HL-60 (cell line): ENCODE data around the gene NDUFA3.

ENCODE experiments used
- GABPA ChIP-seq: IDR thresholded peaks from 2 replicates; pipeline ENCODE4 v1.6.1; 2012; ENCODE audit warnings: low read depth
- POLR2AphosphoS5 ChIP-seq: IDR thresholded peaks from 2 replicates; pipeline ENCODE4 v1.6.1; 2012; ENCODE audit warnings: low read depth
- SPI1 ChIP-seq: IDR thresholded peaks from 2 replicates; pipeline ENCODE4 v1.6.1; 2012; ENCODE audit warnings: low read depth, mild to moderate bottlenecking, borderline replicate concordance
- TF ChIP-seq, protein P1 (sequence below): IDR thresholded peaks from one replicate; pipeline ENCODE4 v1.5.1; 2011; ENCODE audit warnings: low read length, control low read depth, inconsistent platforms; ENCODE audit not compliant: insufficient read depth
- TF ChIP-seq, protein P2 (sequence below): IDR thresholded peaks from 2 replicates; pipeline ENCODE4 v1.6.1; 2012; ENCODE audit warnings: low read depth; ENCODE audit not compliant: insufficient replicate concordance

DNA sequence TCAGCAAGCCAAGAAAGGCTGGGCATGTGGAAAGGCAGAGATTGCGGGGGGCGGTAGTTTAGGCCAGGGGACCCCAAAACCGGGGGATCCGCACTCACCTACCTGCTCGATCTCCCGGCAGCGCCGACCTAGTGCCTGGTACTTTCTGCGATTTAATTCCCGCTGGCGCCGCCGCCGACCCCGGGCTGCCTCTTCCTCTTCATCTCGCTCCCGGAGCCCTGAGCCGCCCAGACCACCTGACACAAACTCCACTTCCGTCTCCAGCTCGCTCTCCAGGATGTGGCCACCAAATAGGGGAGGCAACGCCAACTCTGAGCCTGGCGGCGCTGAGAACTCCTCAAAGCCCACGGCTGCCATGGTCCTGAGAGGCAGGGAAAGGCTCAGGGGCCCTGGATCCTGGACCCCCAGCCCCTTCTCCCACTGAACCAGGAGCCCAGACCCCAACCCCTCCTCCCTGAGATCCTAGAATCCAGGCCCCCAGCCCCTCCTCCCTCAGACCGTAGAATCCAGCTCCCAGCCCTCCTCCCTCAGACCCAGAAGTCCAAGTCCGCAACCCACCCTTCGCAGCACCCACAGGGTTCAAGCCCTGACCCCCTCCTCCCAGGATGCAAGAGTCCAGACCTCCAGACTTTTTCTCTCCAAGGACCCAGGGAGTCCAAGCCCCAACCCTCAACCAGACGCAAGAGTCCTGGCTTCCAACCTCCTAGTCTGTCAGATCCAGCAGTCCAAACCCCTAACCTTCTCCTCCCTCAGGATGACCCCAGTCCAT, 11.9 kb downstream of the NDUFA3 start:
- TF ChIP-seq, protein P1, sequence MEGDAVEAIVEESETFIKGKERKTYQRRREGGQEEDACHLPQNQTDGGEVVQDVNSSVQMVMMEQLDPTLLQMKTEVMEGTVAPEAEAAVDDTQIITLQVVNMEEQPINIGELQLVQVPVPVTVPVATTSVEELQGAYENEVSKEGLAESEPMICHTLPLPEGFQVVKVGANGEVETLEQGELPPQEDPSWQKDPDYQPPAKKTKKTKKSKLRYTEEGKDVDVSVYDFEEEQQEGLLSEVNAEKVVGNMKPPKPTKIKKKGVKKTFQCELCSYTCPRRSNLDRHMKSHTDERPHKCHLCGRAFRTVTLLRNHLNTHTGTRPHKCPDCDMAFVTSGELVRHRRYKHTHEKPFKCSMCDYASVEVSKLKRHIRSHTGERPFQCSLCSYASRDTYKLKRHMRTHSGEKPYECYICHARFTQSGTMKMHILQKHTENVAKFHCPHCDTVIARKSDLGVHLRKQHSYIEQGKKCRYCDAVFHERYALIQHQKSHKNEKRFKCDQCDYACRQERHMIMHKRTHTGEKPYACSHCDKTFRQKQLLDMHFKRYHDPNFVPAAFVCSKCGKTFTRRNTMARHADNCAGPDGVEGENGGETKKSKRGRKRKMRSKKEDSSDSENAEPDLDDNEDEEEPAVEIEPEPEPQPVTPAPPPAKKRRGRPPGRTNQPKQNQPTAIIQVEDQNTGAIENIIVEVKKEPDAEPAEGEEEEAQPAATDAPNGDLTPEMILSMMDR, result no peak
- TF ChIP-seq, protein P2, sequence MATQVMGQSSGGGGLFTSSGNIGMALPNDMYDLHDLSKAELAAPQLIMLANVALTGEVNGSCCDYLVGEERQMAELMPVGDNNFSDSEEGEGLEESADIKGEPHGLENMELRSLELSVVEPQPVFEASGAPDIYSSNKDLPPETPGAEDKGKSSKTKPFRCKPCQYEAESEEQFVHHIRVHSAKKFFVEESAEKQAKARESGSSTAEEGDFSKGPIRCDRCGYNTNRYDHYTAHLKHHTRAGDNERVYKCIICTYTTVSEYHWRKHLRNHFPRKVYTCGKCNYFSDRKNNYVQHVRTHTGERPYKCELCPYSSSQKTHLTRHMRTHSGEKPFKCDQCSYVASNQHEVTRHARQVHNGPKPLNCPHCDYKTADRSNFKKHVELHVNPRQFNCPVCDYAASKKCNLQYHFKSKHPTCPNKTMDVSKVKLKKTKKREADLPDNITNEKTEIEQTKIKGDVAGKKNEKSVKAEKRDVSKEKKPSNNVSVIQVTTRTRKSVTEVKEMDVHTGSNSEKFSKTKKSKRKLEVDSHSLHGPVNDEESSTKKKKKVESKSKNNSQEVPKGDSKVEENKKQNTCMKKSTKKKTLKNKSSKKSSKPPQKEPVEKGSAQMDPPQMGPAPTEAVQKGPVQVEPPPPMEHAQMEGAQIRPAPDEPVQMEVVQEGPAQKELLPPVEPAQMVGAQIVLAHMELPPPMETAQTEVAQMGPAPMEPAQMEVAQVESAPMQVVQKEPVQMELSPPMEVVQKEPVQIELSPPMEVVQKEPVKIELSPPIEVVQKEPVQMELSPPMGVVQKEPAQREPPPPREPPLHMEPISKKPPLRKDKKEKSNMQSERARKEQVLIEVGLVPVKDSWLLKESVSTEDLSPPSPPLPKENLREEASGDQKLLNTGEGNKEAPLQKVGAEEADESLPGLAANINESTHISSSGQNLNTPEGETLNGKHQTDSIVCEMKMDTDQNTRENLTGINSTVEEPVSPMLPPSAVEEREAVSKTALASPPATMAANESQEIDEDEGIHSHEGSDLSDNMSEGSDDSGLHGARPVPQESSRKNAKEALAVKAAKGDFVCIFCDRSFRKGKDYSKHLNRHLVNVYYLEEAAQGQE, result no peak
- no peak; the same call in 1 of the 2 replicates for TF ChIP-seq POLR2AphosphoS5
- TF ChIP-seq SPI1, result peak; percentile 73; the same call in 1 of the 2 replicates
- TF ChIP-seq GABPA, result peak; percentile 36; the same call in 1 of the 2 replicates
